T-helper 1 cell treated with Interleukin-12 subunit alpha and Interleukin-12 subunit beta and Interleukin-4 antibody, amounts not matched to agents 30 μg/mL and 1 μg/mL, for 36 hours (primary cell): ENCODE measurements around the gene CFAP97D1.

Experiments used
- H3K27ac Mint-ChIP-seq: one replicate; pipeline ENCODE4 v1.8.0; 2021; ENCODE audit warnings: mild to moderate bottlenecking, mixed read lengths
- H3K27me3 Mint-ChIP-seq: one replicate; pipeline ENCODE4 v1.8.0; 2021; ENCODE audit warnings: low read depth, mixed read lengths
- H3K36me3 Mint-ChIP-seq: one replicate; pipeline ENCODE4 v1.8.0; 2021; ENCODE audit warnings: low read depth, mixed read lengths
- H3K4me1 Mint-ChIP-seq: one replicate; pipeline ENCODE4 v1.8.0; 2021; ENCODE audit warnings: low read depth, mixed read lengths
- H3K4me3 Mint-ChIP-seq: one replicate; pipeline ENCODE4 v1.8.0; 2021; ENCODE audit warnings: mild to moderate bottlenecking, moderate library complexity, mixed read lengths
- H3K9me3 Mint-ChIP-seq: one replicate; pipeline ENCODE4 v1.8.0; 2021; ENCODE audit warnings: mixed read lengths

Gene CFAP97D1

GRCh38 chr17:43780135-43780534, at the start of gene CFAP97D1:
Gene CFAP97D1 (plus strand): TSS chr17:43780435. CDS start chr17:43780463, 28 bp downstream.
- peak within 1 kb of the TSS; percentile 57 for H3K4me3 Mint-ChIP-seq
- H3K4me1 Mint-ChIP-seq = peaks cover 7% of the 10 kb centered on the region
- peaks cover 59% of the 10 kb centered on the region for H3K27me3 Mint-ChIP-seq
- H3K36me3 Mint-ChIP-seq = peaks cover under 1% of the 10 kb centered on the region
- H3K9me3 Mint-ChIP-seq = no peaks in the 10 kb centered on the region
- H3K27ac Mint-ChIP-seq = no peak within 1 kb of the TSS

DNA sequence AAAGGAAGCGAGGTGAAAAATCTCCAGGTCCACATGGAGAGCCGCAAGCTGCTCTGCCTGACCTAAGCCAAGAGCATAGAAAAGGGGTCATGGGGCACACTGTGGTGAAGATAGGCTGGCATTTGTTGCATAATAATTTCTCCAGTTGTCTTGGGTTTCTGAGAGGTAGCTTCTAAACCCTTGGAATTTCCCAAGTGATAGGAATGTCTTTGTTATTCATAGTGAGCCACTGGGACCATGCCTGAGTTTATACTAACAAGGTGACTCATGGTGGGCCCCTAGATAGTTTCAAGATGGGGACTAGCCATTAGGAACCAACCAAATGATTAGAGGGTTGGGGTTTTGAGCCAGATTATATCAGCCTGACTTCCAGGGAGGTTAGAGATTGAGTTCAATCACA, 47.3 kb upstream of the CFAP97D1 start:
- no peaks in the 10 kb centered on the region for H3K36me3 Mint-ChIP-seq
- H3K9me3 Mint-ChIP-seq = no peaks in the 10 kb centered on the region
- H3K4me3 Mint-ChIP-seq = no peak overlapping the region
- H3K27me3 Mint-ChIP-seq = peaks cover 12% of the 10 kb centered on the region
- H3K27ac Mint-ChIP-seq = no peak overlapping the region
- no peaks in the 10 kb centered on the region for H3K4me1 Mint-ChIP-seq

- Mint-ChIP-seq H3K36me3 (no peaks in the 10 kb centered on the region), H3K4me1 (no peaks in the 10 kb centered on the region), H3K27me3 (peaks cover 19% of the 10 kb centered on the region), H3K4me3 (no peak overlapping the region), H3K27ac (no peak overlapping the region), H3K9me3 (no peaks in the 10 kb centered on the region)
These were observed 46.3 kb upstream of the CFAP97D1 start for GRCh38 chr17:43733956-43734355.

GRCh38 chr17:43734376-43734775, 45.9 kb upstream of the CFAP97D1 start:
- no peak overlapping the region for H3K4me3 Mint-ChIP-seq
- H3K27ac Mint-ChIP-seq = no peak overlapping the region
- H3K9me3 Mint-ChIP-seq = no peaks in the 10 kb centered on the region
- peaks cover 19% of the 10 kb centered on the region for H3K27me3 Mint-ChIP-seq
- H3K36me3 Mint-ChIP-seq = no peaks in the 10 kb centered on the region
- H3K4me1 Mint-ChIP-seq = no peaks in the 10 kb centered on the region

GRCh38 chr17:43736389-43736788, 43.8 kb upstream of the CFAP97D1 start:
- Mint-ChIP-seq H3K36me3 (no peaks in the 10 kb centered on the region), H3K4me3 (no peak overlapping the region), H3K9me3 (no peaks in the 10 kb centered on the region), H3K4me1 (no peaks in the 10 kb centered on the region), H3K27ac (no peak overlapping the region), H3K27me3 (peaks cover 23% of the 10 kb centered on the region)

GRCh38 chr17:43737722-43738121, 42.5 kb upstream of the CFAP97D1 start:
- no peaks in the 10 kb centered on the region for H3K9me3 Mint-ChIP-seq
- H3K36me3 Mint-ChIP-seq = no peaks in the 10 kb centered on the region
- no peak overlapping the region for H3K27ac Mint-ChIP-seq
- no peaks in the 10 kb centered on the region for H3K4me1 Mint-ChIP-seq
- H3K27me3 Mint-ChIP-seq = peaks cover 23% of the 10 kb centered on the region
- no peak overlapping the region for H3K4me3 Mint-ChIP-seq

GRCh38 chr17:43740541-43740940, 39.7 kb upstream of the CFAP97D1 start:
- Mint-ChIP-seq H3K36me3 (no peaks in the 10 kb centered on the region), H3K4me1 (no peaks in the 10 kb centered on the region), H3K27me3 (peaks cover 36% of the 10 kb centered on the region), H3K27ac (no peak overlapping the region), H3K4me3 (no peak overlapping the region), H3K9me3 (no peaks in the 10 kb centered on the region)

DNA sequence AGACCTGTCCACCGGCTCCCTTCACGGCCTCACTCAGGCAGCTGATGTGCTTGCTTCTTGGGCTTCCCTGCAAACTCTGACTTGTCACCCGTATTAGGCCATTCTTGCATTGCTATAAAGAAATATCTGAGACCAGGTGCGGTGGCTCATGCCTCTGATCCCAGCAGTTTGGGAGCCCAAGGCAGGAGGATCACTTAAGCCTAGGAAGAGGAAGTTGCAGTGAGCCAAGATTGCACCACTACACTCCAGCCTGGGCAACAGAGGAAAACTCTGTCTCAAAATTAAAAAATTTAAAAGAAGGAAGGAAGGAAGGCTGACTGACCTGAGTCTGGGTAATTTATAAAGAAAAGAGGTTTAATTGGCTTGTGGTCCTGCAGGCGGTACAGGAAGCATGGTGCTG, 38.6 kb upstream of the CFAP97D1 start:
- H3K4me3 Mint-ChIP-seq = no peak overlapping the region
- no peaks in the 10 kb centered on the region for H3K36me3 Mint-ChIP-seq
- no peaks in the 10 kb centered on the region for H3K4me1 Mint-ChIP-seq
- H3K27me3 Mint-ChIP-seq = peaks cover 42% of the 10 kb centered on the region
- H3K27ac Mint-ChIP-seq = no peak overlapping the region
- H3K9me3 Mint-ChIP-seq = no peaks in the 10 kb centered on the region

- Mint-ChIP-seq H3K4me1 (peaks cover 2% of the 10 kb centered on the region), H3K27me3 (peaks cover 37% of the 10 kb centered on the region), H3K4me3 (no peak overlapping the region), H3K9me3 (no peaks in the 10 kb centered on the region), H3K27ac (no peak overlapping the region), H3K36me3 (no peaks in the 10 kb centered on the region)
These were observed 34.7 kb upstream of the CFAP97D1 start for GRCh38 chr17:43745541-43745940.

- Mint-ChIP-seq H3K36me3 (no peaks in the 10 kb centered on the region), H3K4me3 (no peak overlapping the region), H3K4me1 (peaks cover 2% of the 10 kb centered on the region), H3K27me3 (peaks cover 49% of the 10 kb centered on the region), H3K9me3 (no peaks in the 10 kb centered on the region), H3K27ac (no peak overlapping the region)
These were observed 30.1 kb upstream of the CFAP97D1 start for GRCh38 chr17:43750153-43750552.

DNA sequence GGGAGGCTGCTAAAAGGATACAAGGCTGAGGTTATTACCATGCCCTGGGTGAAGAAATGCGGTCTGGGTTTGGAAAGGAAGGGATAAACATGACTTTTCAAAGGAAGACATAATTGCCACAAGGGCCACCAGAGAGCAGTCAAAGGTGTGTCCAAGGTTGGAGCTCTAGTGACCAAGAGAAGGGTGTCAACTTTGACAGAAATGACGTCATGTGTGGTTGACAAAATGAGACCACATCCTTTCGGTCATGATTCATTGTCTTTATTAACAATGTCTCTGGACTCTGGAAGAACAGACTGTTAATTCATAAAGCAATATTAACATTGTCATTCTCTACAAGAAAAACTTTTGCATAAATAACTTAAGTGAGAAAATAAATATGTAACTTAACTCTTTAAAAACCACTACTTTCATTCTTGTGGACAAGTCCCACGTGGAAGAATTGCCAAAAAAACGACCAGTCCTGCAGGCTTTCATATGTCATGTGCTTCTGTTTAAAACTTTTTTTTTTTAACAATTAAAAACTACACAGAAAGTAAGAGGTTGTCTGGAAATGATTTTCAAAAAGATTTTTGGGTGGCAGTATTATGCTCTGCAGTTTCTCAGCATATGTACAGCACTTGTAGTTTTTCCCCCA, 26.6 kb upstream of the CFAP97D1 start:
- Mint-ChIP-seq H3K27ac (no peak overlapping the region), H3K9me3 (no peaks in the 10 kb centered on the region), H3K4me3 (no peak overlapping the region), H3K4me1 (peaks cover 2% of the 10 kb centered on the region), H3K27me3 (peaks cover 51% of the 10 kb centered on the region), H3K36me3 (no peaks in the 10 kb centered on the region)

DNA sequence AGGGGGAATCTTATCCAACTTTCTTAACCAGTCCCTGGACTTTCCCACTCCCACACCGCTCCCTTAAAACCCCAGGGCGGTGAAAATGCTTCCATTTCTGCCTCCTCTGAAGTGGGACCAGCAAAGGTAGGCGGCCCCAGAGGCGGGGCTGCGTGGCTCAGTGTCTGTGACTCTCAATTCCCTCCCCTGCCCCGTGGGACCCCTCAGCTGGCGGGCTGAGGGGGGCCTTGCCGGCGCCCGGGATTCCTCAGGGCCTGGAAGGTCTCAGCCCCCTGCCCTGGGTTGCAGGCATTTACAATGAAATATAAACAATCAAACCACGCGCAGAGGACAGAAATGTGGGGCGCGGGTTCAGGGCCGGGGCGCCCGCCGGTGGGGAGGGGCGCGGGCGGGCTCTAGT, 25.3 kb upstream of the CFAP97D1 start:
- no peaks in the 10 kb centered on the region for H3K36me3 Mint-ChIP-seq
- H3K4me1 Mint-ChIP-seq = peaks cover under 1% of the 10 kb centered on the region
- no peak overlapping the region for H3K27ac Mint-ChIP-seq
- peaks cover 51% of the 10 kb centered on the region for H3K27me3 Mint-ChIP-seq
- H3K9me3 Mint-ChIP-seq = no peaks in the 10 kb centered on the region
- H3K4me3 Mint-ChIP-seq = no peak overlapping the region

- H3K27ac Mint-ChIP-seq = no peak overlapping the region
- H3K4me1 Mint-ChIP-seq = no peaks in the 10 kb centered on the region
- no peak overlapping the region for H3K4me3 Mint-ChIP-seq
- no peaks in the 10 kb centered on the region for H3K36me3 Mint-ChIP-seq
- H3K27me3 Mint-ChIP-seq = peaks cover 55% of the 10 kb centered on the region
- no peaks in the 10 kb centered on the region for H3K9me3 Mint-ChIP-seq
These were observed 24.8 kb upstream of the CFAP97D1 start for GRCh38 chr17:43755389-43755875.

GRCh38 chr17:43756201-43756600, 24.0 kb upstream of the CFAP97D1 start:
- H3K27ac Mint-ChIP-seq = no peak overlapping the region
- no peaks in the 10 kb centered on the region for H3K9me3 Mint-ChIP-seq
- no peaks in the 10 kb centered on the region for H3K4me1 Mint-ChIP-seq
- peaks cover 53% of the 10 kb centered on the region for H3K27me3 Mint-ChIP-seq
- no peak overlapping the region for H3K4me3 Mint-ChIP-seq
- no peaks in the 10 kb centered on the region for H3K36me3 Mint-ChIP-seq

DNA sequence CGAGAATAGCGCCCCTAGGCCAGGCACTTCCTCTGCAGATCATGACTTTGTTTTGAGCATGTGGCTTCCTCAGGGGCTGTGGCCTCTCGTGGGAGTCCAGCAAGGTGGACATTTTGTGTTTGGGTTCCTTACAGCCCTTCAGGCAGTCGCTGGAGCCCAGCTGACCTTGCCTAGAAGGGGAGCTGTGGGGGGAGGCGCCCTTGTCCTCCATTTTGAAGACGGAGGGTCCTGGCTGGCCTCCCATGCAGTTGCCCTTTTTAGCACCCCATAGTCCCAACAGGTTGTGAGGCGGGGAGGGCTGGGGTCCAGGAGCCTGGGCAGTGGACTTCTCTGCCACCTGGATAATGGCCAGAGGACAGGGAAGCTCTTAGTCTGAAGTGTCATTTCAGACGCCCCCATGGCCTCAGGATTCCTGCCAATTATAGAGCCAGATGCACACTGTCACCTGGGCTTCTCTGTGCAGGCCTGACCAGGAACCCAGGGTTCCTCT, 23.0 kb upstream of the CFAP97D1 start:
- no peaks in the 10 kb centered on the region for H3K9me3 Mint-ChIP-seq
- no peaks in the 10 kb centered on the region for H3K36me3 Mint-ChIP-seq
- H3K27ac Mint-ChIP-seq = no peak overlapping the region
- no peaks in the 10 kb centered on the region for H3K4me1 Mint-ChIP-seq
- H3K4me3 Mint-ChIP-seq = no peak overlapping the region
- H3K27me3 Mint-ChIP-seq = peaks cover 50% of the 10 kb centered on the region
